DND-41 (cell line): Measurements from ENCODE around the gene PPP1R18.
"Not testable (repeated sequence)": the region's sequence is repeated elsewhere in the genome, so short reads cannot be mapped to it uniquely, and the experiment has no call there.

Experiments
- ATAC-seq: fragments of 200-7000 bp; cut with Tn5 transposase; 3 replicates; pipeline ENCODE4 v1.9.1; 2021; ENCODE audit warnings: low read depth; ENCODE audit not compliant: insufficient read depth
- DNase-seq: peaks from one replicate; pipeline ENCODE4 v3.0.0-alpha.2; 2020
- H2AFZ ChIP-seq: 2 replicates; pipeline ENCODE4 v1.6.0; 2012; ENCODE audit warnings: low read depth, low read length
- H3K27ac ChIP-seq: 2 replicates; pipeline ENCODE4 v1.5.1; 2012; ENCODE audit warnings: low read length, inconsistent platforms
- H3K27me3 ChIP-seq: fragments of 200-600 bp; sonication (generic); 2 replicates; pipeline ENCODE4 v1.6.0; 2012; ENCODE audit warnings: low read length, mild to moderate bottlenecking, inconsistent platforms; ENCODE audit not compliant: insufficient read depth, poor library complexity
- H3K36me3 ChIP-seq: 2 replicates; pipeline ENCODE4 v1.5.1; 2012; ENCODE audit warnings: low read length, inconsistent platforms; ENCODE audit not compliant: insufficient read depth
- H3K4me1 ChIP-seq: 2 replicates; pipeline ENCODE4 v1.5.1; 2012; ENCODE audit warnings: mild to moderate bottlenecking, low read length; ENCODE audit not compliant: insufficient read depth
- H3K4me2 ChIP-seq: 2 replicates; pipeline ENCODE4 v1.6.0; 2012; ENCODE audit warnings: mild to moderate bottlenecking, moderate library complexity, low read length, inconsistent platforms; ENCODE audit not compliant: insufficient read depth
- H3K4me3 ChIP-seq, 2 experiments: fragments of 200-600 bp in 1 of 2; shearing (Covaris generic) in 1 of 2; 2 replicates each; pipeline ENCODE4 v1.5.1; 2012 to 2016; ENCODE audit warnings: inconsistent platforms in 2 of 2, low read length in 2 of 2, mild to moderate bottlenecking in 2 of 2, low read depth in 1 of 2, moderate library complexity in 1 of 2
- H3K79me2 ChIP-seq: 2 replicates; pipeline ENCODE4 v1.6.0; 2012; ENCODE audit warnings: low read length, inconsistent platforms; ENCODE audit not compliant: insufficient read depth
- H3K9ac ChIP-seq: 2 replicates; pipeline ENCODE4 v1.6.0; 2012; ENCODE audit warnings: low read depth, mild to moderate bottlenecking, inconsistent platforms, low read length, moderate library complexity
- H3K9me3 ChIP-seq: 2 replicates; pipeline ENCODE4 v1.5.1; 2012; ENCODE audit warnings: low read length, moderate library complexity, mild to moderate bottlenecking, inconsistent platforms; ENCODE audit not compliant: insufficient read depth, severe bottlenecking
- H4K20me1 ChIP-seq: 2 replicates; pipeline ENCODE4 v1.6.0; 2012; ENCODE audit warnings: low read length; ENCODE audit not compliant: insufficient read depth
- CTCF ChIP-seq: IDR thresholded peaks from 2 replicates; pipeline ENCODE4 v1.5.1; 2012; ENCODE audit warnings: borderline replicate concordance, low read length, moderate library complexity, mild to moderate bottlenecking; ENCODE audit not compliant: poor library complexity, severe bottlenecking; ENCODE audit errors: extremely low read depth
- EZH2 ChIP-seq: IDR thresholded peaks from 3 replicates; pipeline ENCODE4 v1.6.1; 2012; ENCODE audit warnings: borderline replicate concordance, low read depth, mild to moderate bottlenecking, moderate library complexity, low read length, inconsistent platforms; ENCODE audit not compliant: severe bottlenecking

PPP1R18 gene

GRCh38 chr6:30719791-30720737 is 33.6 kb upstream of the PPP1R18 start, which contains the start of gene TUBB:
TSS of gene TUBB (plus strand) at chr6:30720352. CDS start at chr6:30720507, 155 bp downstream.
- H3K4me1 ChIP-seq = peaks cover 60% of the 10 kb centered on the region
- H3K9ac ChIP-seq = peak within 1 kb of the TSS; percentile 98
- peak within 1 kb of the TSS; percentile 97 for H3K27ac ChIP-seq
- H3K9me3 ChIP-seq = no peaks in the 10 kb centered on the region
- peaks cover 48% of the 10 kb centered on the region for H3K36me3 ChIP-seq
- peaks cover 37% of the 10 kb centered on the region for H4K20me1 ChIP-seq
- H3K4me3 ChIP-seq = peak within 1 kb of the TSS; percentile 99
- peak; percentile 98 for DNase-seq
- H3K27me3 ChIP-seq = no peaks in the 10 kb centered on the region
- peaks cover 86% of the 10 kb centered on the region for H3K79me2 ChIP-seq
- ATAC-seq = peak; percentile 70
- TF ChIP-seq EZH2 (no peak), CTCF (peak; percentile 22)
- peak within 1 kb of the TSS; percentile 43 for H2AFZ ChIP-seq
- H3K4me2 ChIP-seq = peak within 1 kb of the TSS; percentile 63

- Histone ChIP-seq H3K4me2 (peak overlapping the region; percentile 63), H3K4me3 (peak overlapping the region; percentile 55 to 99), H3K36me3 (peaks cover 48% of the 10 kb centered on the region), H3K27ac (peak overlapping the region; percentile 97), H3K4me1 (peaks cover 53% of the 10 kb centered on the region), H3K9me3 (no peaks in the 10 kb centered on the region), H2AFZ (0 out of 2 replicates have a peak overlapping the region, but pooled peaks have one; percentile 43), H4K20me1 (peaks cover 30% of the 10 kb centered on the region), H3K9ac (peak overlapping the region; percentile 98), H3K27me3 (no peaks in the 10 kb centered on the region), H3K79me2 (peaks cover 79% of the 10 kb centered on the region)
- TF ChIP-seq CTCF (no peak), EZH2 (no peak)
- ATAC-seq = no peak
- DNase-seq = peak; percentile 30
Measured at GRCh38 chr6:30719356-30719755, 32.9 kb upstream of the PPP1R18 start.

GRCh38 chr6:30717845-30718720 is 31.6 kb upstream of the PPP1R18 start:
- H3K9me3 ChIP-seq, H3K27me3 ChIP-seq, ATAC-seq: not testable (repeated sequence)
- peaks cover 17% of the 10 kb centered on the region for H4K20me1 ChIP-seq
- H3K4me1 ChIP-seq = peaks cover 43% of the 10 kb centered on the region
- H3K36me3 ChIP-seq = peaks cover 47% of the 10 kb centered on the region
- H2AFZ ChIP-seq = peak overlapping the region; percentile 12; the same call in 1 of the 2 replicates
- H3K4me3 ChIP-seq = peak overlapping the region; percentile 55 to 99; a peak in 3 of 4 replicates
- H3K9ac ChIP-seq = peak overlapping the region; percentile 98
- peak overlapping the region; percentile 63 for H3K4me2 ChIP-seq
- peaks cover 66% of the 10 kb centered on the region for H3K79me2 ChIP-seq
- DNase-seq = peak; percentile 31
- H3K27ac ChIP-seq = peak overlapping the region; percentile 97
